Measurements from ENCODE around the gene IL32.
"Not testable (repeated sequence)": the region's sequence is repeated elsewhere in the genome, so short reads cannot be mapped to it uniquely, and the experiment has no call there.

- not testable (repeated sequence) for TF ChIP-seq EZH2 (IDR thresholded peaks at IDR 0.05; ENCODE audit: borderline replicate concordance, low read length); CTCF (IDR thresholded peaks at IDR 0.05; ENCODE audit: low read length)
These were observed 12.7 kb upstream of the IL32 start for GRCh38 chr16:3052571-3053329.
